H1 (cell line): ENCODE data around the gene GLB1L3. TPM values are rescaled to one million over a fixed set of nuclear protein-coding genes. Genes with fewer than 3 reads are reported as not detected.

Experiments used
- ATF2 ChIP-seq: IDR thresholded peaks from 2 replicates; pipeline ENCODE4 v1.6.1; 2012; ENCODE audit warnings: low read length, inconsistent platforms
- CHD7 ChIP-seq: fragments of 300-600 bp; sonication (generic); IDR thresholded peaks from 2 replicates; pipeline ENCODE4 v1.7.1; 2012; ENCODE audit warnings: low read length, moderate library complexity, mild to moderate bottlenecking, inconsistent platforms; ENCODE audit not compliant: insufficient replicate concordance
- PHF8 ChIP-seq: fragments of 200-600 bp; sonication (generic); conservative IDR thresholded peaks from 2 replicates; pipeline ENCODE4 v1.7.1; 2012; ENCODE audit warnings: low read depth, mild to moderate bottlenecking, inconsistent platforms, low read length, moderate library complexity
- POLR2A ChIP-seq, 2 experiments: IDR thresholded peaks; 1 replicate in 1 of 2; 2 replicates in 1 of 2; pipeline ENCODE4 v1.6.1; 2011; ENCODE audit warnings: low read depth in 2 of 2, low read length in 2 of 2, mild to moderate bottlenecking in 2 of 2; ENCODE audit errors: control extremely low read depth in 1 of 2
- SRF ChIP-seq: IDR thresholded peaks from 2 replicates; pipeline ENCODE4 v1.6.1; 2011; ENCODE audit warnings: mild to moderate bottlenecking, low read depth, low read length, moderate library complexity
- polyA plus RNA-seq, 7 experiments: library from polyadenylated mRNA; depleted of rRNA in 3 of 7; stranded (reverse) in 5 of 7; unstranded in 2 of 7; fragments of >200 nt in 5 of 7; fragments of 200-250 nt in 2 of 7; gene quantifications; 1 replicate in 5 of 7; 2 replicates in 1 of 7; 4 replicates in 1 of 7; pipeline versions ENCODE4 v1.2.1 to v1.2.3, GENCODE V29; 2011 to 2013; ENCODE audit warnings: missing spikeins in 2 of 7, mixed read lengths in 2 of 7
- total RNA-seq: library from RNA; stranded (reverse); fragmentation: NEBNext Ultra II Directional; extraction: Animal tissue kit (Norgen Biotek cat#: 25700); gene quantifications from 2 replicates; pipeline ENCODE4 v1.2.1, GENCODE V29; 2021

Gene GLB1L3
- total and polyA plus RNA-seq, 2 of the 8 experiments (the other 6 are each of a cell fraction or from before 2014, with no cell fraction given) = 14.9 to 33.2 TPM

- TF ChIP-seq CHD7 (no peak), PHF8 (no peak), ATF2 (no peak), SRF (no peak), POLR2A (IDR thresholded peaks at IDR 0.05; ENCODE audit: control extremely low read depth in 1 of 2, low read depth in 2 of 2, low read length in 2 of 2) (no peak)
Observed at GRCh38 chr11:134226806-134227325, 49.3 kb upstream of the GLB1L3 start (continued).
